ENCODE data around the gene ZP1.
A peak's percentile ranks its signal among the peaks of the same experiment; 100 is the strongest.
"Not testable (repeated sequence)": the region's sequence is repeated elsewhere in the genome, so short reads cannot be mapped to it uniquely, and the experiment has no call there.

Gene ZP1, protein sequence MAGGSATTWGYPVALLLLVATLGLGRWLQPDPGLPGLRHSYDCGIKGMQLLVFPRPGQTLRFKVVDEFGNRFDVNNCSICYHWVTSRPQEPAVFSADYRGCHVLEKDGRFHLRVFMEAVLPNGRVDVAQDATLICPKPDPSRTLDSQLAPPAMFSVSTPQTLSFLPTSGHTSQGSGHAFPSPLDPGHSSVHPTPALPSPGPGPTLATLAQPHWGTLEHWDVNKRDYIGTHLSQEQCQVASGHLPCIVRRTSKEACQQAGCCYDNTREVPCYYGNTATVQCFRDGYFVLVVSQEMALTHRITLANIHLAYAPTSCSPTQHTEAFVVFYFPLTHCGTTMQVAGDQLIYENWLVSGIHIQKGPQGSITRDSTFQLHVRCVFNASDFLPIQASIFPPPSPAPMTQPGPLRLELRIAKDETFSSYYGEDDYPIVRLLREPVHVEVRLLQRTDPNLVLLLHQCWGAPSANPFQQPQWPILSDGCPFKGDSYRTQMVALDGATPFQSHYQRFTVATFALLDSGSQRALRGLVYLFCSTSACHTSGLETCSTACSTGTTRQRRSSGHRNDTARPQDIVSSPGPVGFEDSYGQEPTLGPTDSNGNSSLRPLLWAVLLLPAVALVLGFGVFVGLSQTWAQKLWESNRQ

DNA sequence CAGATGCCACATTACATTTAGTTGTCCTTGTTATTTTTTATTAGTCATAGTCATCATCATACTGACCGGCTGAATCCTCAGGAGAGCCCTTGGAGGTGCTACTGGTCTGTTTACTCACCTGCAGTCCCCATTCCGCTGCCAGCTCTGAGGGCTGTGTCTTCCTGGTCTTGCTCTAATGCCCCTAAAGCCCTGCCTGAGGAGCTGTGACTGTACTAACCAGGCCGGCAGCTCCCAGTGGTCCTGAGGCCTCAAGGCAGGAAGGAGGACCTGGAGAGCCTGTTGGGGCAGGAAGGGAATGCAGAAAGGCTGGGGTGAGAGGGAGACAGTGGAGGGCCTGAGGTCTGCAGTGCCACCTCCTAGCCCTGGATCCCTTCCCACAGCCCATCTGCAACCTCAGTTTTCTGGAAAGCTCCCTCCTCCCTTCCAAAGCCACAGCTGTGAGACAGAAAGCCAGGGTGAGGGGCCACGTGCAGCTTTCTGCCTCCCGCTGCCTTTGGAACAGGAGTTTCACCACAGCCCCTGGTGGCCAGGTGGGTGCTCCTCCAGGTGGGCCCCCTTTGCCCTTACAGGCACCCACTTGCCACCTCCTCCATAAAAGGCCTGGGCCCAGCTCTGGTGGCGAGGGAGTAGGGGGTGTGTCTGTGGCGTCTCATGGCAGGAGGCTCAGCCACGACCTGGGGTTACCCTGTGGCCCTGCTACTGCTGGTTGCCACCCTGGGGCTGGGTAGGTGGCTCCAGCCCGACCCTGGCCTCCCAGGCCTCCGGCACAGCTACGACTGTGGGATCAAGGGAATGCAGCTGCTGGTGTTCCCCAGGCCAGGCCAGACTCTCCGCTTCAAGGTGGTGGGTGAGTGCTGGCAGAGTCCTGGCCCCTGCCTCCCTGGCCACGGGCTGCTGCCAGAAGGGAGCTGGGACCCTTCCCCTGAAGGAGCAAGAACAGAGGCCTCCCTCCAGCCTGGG lies at the start of gene ZP1:
TSS of gene ZP1 (plus strand) at position 632 of the 960 bp plus-strand sequence. CDS start at position 652, 20 bp downstream.
- Mint-ChIP-seq H3K4me1 (ENCODE audit: low read depth) (peaks cover 3% of the 10 kb centered on the region), H3K27ac (no peak within 1 kb of the TSS), H3K27me3 (ENCODE audit: low read depth) (peaks cover 11% of the 10 kb centered on the region), H3K4me3 (no peak within 1 kb of the TSS), H3K9me3 (no peaks in the 10 kb centered on the region), H3K36me3 (ENCODE audit: low read depth) (no peaks in the 10 kb centered on the region)

DNA sequence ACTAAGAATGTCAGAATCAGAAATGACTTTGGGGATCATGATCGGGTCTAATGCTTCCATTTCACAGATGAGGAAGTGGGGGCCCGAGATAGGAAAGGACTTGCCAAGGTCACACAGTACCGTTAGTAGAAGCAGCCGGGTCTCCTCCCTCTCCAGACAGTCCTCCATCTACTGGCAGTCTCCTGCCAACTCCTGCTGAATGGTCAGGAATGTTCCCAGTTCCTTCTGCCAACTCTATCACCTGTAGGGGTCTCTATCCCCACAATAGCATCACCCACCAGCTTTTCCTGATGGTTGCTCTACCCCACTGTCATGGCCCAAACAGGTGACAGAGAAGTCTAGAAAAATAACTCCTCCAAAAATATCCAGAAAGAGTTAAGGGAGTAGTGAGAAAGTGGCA lies 49.3 kb upstream of the ZP1 start:
- Mint-ChIP-seq H3K27me3 (ENCODE audit: low read depth) (no peaks in the 10 kb centered on the region), H3K27ac (no peak overlapping the region), H3K4me3 (no peak overlapping the region), H3K36me3 (ENCODE audit: low read depth) (no peaks in the 10 kb centered on the region), H3K9me3 (peaks cover 15% of the 10 kb centered on the region), H3K4me1 (ENCODE audit: low read depth) (no peaks in the 10 kb centered on the region)

DNA sequence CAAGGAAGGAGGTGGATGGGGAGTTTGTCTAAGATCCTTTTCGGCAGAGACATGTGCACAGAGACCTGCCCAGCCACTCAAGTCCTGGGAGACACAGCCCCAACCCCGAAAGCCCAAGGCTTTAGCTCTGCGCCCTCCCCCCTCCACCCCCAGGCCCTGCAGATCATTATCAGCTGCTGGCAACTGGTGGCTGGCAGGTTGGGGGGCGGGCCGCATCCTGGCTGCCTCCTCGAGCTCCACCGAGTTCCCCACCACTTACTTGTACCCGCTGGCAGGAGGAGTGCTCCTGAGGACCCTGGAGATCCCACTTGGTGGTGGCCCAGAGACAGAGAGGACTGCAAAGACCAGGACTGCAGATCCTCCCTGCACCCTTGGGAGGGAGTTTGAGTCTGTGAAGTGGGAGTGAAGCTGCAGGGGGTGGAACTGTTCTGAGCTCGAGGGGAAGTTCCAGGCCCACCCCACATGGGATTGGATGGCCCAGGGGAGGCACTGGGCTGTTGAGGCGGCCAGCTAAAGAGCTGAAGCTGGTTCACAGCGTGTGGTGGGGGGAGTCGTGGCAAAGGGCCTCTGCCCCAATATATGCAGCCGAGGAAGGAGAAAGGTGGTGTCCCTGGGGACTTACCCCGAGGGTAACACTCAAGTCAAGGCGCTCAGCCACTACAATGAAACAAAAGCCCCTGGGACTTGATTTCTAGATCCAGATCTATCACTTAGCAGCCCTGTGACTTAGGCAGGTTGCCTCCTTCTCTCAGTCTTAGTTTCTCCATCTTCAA lies 45.3 kb upstream of the ZP1 start:
- no peaks in the 10 kb centered on the region for H3K36me3 Mint-ChIP-seq (ENCODE audit: low read depth)
- H3K27me3 Mint-ChIP-seq (ENCODE audit: low read depth): no peaks in the 10 kb centered on the region
- no peak overlapping the region for H3K27ac Mint-ChIP-seq
- peaks cover 7% of the 10 kb centered on the region for H3K9me3 Mint-ChIP-seq
- no peak overlapping the region for H3K4me3 Mint-ChIP-seq
- H3K4me1 Mint-ChIP-seq (ENCODE audit: low read depth): no peaks in the 10 kb centered on the region

DNA sequence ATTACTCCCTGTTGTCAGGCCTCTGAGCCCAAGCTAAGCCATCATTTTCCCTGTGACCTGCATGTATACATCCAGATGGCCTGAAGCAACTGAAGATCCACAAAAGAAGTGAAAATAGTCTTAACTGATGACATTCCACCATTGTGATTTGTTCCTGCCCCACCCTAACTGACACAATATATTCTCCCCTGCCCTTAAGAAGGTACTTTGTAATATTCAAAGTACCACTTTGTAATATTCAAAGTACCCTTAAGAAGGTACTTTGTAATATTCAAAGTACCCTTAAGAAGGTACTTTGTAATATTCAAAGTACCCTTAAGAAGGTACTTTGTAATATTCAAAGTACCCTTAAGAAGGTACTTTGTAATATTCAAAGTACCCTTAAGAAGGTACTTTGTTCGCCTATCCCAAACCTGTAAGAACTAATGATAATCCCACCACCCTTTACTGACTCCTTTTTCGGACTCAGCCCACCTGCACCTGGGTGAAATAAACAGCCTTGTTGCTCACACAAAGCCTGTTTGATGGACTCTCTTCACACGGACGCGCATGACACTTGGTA lies 43.5 kb upstream of the ZP1 start:
- not testable (repeated sequence) for H3K36me3 Mint-ChIP-seq (ENCODE audit: low read depth); H3K27me3 Mint-ChIP-seq (ENCODE audit: low read depth); H3K27ac Mint-ChIP-seq; H3K9me3 Mint-ChIP-seq; H3K4me1 Mint-ChIP-seq (ENCODE audit: low read depth); H3K4me3 Mint-ChIP-seq

DNA sequence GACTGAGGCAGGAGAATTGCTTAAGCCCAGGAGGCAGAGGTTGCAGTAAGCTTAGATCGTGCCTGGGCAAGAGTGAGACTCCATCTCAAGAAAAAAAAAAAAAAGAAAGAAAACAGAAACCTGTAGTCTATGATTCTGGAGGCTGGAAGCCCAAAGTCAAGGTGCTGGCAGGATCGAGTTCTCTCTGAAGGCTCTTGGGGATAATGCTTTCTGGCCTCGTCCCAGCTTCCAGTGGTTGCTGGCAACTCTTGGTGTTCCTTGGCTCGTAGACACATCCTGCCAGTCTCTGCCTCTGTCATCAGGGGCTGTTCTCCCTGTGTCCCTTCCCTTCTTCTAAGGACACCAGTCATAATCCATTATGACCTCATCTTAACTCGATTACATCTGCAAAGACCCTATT lies 42.2 kb upstream of the ZP1 start:
- H3K36me3 Mint-ChIP-seq (ENCODE audit: low read depth): no peaks in the 10 kb centered on the region
- no peaks in the 10 kb centered on the region for H3K27me3 Mint-ChIP-seq (ENCODE audit: low read depth)
- H3K27ac Mint-ChIP-seq: no peak overlapping the region
- H3K9me3 Mint-ChIP-seq: no peaks in the 10 kb centered on the region
- H3K4me1 Mint-ChIP-seq (ENCODE audit: low read depth): no peaks in the 10 kb centered on the region
- no peak overlapping the region for H3K4me3 Mint-ChIP-seq

DNA sequence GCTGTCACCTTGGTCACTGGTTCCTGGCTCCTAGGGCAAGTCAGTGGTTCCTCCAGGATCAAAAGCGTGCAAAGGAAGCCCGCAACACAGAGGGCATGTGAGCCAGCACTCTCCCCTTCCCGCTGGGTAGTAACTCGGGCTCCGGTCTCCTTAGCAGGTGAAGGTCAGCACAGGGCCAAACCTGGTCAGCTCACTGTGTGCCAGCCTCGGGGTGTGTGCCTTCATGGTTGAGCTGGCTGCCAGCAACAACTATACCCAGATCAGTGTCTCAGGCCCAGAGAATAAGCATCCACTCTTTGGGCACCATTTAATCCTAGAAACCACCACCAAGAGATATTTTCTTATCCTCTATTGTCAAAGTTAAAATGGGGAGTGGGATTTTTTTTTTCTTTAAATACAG lies 41.6 kb upstream of the ZP1 start:
- Mint-ChIP-seq H3K4me1 (ENCODE audit: low read depth) (no peaks in the 10 kb centered on the region), H3K4me3 (no peak overlapping the region), H3K36me3 (ENCODE audit: low read depth) (no peaks in the 10 kb centered on the region), H3K27ac (no peak overlapping the region), H3K27me3 (ENCODE audit: low read depth) (no peaks in the 10 kb centered on the region), H3K9me3 (no peaks in the 10 kb centered on the region)

DNA sequence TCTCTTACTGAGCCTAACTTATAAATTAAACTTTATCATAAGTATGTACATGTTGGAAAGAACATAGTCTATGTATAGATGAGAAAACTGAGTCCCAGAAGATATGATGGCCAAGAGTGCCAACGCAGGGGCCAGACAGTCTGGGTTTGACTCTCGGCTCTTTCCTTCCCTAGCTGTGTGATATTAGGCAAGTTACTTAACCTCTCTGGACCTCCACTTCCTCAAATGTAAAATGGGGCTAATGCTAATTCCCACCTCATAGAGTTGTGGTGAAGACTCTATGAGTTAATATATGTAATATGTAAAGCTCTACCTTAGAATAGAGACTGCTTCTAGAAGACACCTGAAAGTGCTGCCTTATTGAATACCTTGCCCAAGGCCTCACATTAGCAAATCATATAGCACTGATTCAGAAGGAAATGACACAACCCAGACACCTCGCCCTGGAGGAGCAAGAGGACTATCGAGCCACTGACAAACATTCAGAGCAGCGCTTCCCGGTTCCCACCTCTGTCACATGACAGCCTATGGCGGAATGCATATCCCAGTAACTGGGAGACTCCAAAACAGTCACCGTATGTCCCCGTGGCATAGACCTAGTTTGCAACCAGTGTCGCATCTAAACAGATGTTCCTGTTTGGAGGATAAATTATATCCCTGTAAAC lies 36.7 kb upstream of the ZP1 start:
- Mint-ChIP-seq H3K4me3 (no peak overlapping the region), H3K4me1 (ENCODE audit: low read depth) (peaks cover 11% of the 10 kb centered on the region), H3K9me3 (no peaks in the 10 kb centered on the region), H3K36me3 (ENCODE audit: low read depth) (no peaks in the 10 kb centered on the region), H3K27ac (no peak overlapping the region), H3K27me3 (ENCODE audit: low read depth) (peaks cover 8% of the 10 kb centered on the region)

DNA sequence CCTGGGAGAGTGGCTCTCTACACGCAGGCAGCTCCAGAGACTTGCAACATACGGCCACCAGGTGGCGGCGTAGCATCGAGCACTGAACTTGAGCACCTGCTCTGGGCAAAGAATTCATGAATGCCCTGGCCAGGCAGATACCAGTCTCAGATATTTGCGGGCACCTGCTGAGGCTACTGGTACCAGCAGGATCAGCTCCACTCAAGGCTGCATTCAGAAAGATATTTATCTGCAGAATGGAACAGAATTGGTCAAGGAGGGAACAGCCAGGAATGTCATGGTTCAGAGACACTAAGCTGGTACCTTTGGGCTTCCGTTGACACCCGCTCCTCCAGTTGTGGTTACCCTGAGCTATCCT lies 36.2 kb upstream of the ZP1 start:
- H3K4me1 Mint-ChIP-seq (ENCODE audit: low read depth): peaks cover 14% of the 10 kb centered on the region
- H3K27me3 Mint-ChIP-seq (ENCODE audit: low read depth): peaks cover 8% of the 10 kb centered on the region
- H3K9me3 Mint-ChIP-seq: no peaks in the 10 kb centered on the region
- no peak overlapping the region for H3K4me3 Mint-ChIP-seq
- no peak overlapping the region for H3K27ac Mint-ChIP-seq
- no peaks in the 10 kb centered on the region for H3K36me3 Mint-ChIP-seq (ENCODE audit: low read depth)

DNA sequence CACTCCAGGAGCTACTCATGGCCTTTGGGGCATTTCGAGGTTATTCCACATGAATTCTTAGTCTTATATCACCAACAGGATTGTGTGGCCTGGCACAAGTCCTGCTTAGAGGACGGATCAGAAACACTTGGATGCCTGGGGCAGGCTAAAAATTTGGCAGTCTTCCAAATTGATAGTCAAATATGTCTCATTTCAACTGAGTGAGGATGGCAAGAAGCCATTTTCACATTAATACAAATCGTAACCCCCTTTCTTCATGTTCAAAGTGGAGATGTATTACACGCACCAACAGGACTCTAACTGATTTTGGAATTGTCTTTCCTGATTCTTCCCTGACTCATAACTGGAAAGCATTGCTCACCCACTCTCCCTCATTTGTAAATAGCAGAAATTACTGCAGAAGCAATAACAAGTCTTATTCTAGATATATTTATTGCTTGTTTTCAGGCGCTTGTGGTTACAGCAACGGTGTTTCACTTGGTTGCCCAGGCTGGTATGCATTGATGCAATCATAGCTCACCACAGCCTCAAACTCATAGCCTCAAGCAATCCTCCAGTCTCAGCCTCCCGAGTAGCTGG lies 35.8 kb upstream of the ZP1 start:
- Mint-ChIP-seq H3K27me3 (ENCODE audit: low read depth) (peaks cover 8% of the 10 kb centered on the region), H3K27ac (no peak overlapping the region), H3K4me1 (ENCODE audit: low read depth) (peaks cover 14% of the 10 kb centered on the region), H3K9me3 (no peaks in the 10 kb centered on the region), H3K36me3 (ENCODE audit: low read depth) (no peaks in the 10 kb centered on the region), H3K4me3 (no peak overlapping the region)

DNA sequence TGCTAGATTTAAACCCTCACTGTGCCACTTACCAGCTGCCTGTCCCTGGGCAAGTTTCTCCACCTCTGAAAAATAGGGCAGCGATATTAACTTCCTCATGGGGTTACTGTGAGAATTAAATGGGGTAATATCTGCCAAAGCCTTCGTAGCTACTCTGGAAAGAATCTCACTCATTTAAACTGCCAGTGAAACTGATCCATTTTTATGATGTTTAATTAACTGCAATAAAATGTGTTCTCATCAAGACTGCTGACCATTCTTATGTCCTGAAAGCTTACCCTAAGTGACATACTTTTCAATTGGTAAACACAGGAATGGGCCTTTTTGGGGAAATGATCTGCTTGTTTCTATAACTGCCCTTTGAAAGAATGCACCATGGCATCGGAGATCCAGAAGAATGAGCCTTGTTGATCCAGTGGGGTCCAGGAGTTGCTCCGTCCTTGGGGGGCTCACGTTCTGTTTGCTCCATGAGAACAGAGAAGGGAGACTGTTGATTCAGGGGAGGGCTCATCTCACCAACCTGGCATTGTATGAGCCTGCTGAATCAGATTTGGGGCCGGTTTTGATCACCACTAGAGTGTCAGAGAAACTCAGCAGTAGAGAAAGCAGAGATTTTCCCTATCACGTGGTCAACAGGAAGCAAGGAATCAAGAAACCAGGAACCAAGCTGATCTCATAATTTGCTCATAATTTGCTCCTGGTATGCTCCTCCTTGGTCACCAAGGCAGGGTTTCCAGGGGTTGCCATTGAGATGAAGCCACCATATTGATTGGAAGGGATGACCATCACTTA lies 32.4 kb upstream of the ZP1 start:
- no peak overlapping the region for H3K27ac Mint-ChIP-seq
- H3K9me3 Mint-ChIP-seq: no peaks in the 10 kb centered on the region
- H3K4me1 Mint-ChIP-seq (ENCODE audit: low read depth): peaks cover 17% of the 10 kb centered on the region
- no peak overlapping the region for H3K4me3 Mint-ChIP-seq
- peaks cover 8% of the 10 kb centered on the region for H3K27me3 Mint-ChIP-seq (ENCODE audit: low read depth)
- H3K36me3 Mint-ChIP-seq (ENCODE audit: low read depth): no peaks in the 10 kb centered on the region

DNA sequence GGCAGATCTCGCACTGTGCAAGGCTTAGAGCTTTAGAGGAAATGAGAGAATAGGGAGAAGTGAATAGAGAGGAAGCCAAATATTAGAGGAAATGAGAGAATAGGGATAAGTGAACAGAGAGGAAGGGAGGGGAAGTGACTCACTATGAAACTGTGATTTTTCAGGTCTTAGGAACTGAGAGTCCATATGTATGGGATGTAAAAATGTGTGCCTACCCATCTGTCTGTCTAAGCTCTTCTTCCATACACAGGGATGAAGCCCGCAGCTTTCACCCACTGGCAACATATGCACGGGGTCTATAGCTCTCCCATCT lies 31.9 kb upstream of the ZP1 start:
- no peaks in the 10 kb centered on the region for H3K9me3 Mint-ChIP-seq
- H3K27ac Mint-ChIP-seq: no peak overlapping the region
- peaks cover 17% of the 10 kb centered on the region for H3K4me1 Mint-ChIP-seq (ENCODE audit: low read depth)
- H3K4me3 Mint-ChIP-seq: no peak overlapping the region
- no peaks in the 10 kb centered on the region for H3K36me3 Mint-ChIP-seq (ENCODE audit: low read depth)
- H3K27me3 Mint-ChIP-seq (ENCODE audit: low read depth): peaks cover 8% of the 10 kb centered on the region

DNA sequence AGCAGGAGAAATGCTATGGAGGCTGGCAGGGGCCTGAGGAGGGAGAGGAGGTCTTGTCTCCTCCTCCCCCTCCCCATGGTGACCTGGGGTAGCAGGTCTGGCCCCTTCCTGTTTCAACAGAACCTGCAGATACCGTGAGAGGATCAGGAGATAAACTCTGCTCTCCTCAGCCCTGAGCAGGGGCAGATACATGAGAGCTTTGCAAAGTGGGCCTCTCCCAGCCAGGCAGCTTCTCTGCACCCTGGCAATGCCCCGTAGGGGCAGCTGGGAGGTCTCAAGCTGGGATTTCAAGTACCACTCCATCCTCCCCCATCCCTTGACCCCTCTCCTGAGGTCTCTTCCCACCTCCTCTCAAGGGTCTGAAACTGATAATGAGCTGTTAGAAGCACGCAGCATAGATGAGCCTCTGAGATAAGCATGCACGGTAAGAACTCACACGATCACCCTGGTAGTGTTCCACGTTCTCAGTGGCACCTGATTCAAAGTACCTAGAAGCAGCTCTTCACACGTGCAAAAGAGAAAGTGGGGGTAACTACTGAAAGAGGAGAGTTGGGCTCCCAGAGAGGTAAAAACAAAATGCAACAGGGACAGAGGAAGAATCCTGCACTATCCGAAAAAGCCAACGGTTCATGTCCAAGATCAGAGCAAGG lies 30.4 kb upstream of the ZP1 start:
- Mint-ChIP-seq H3K4me3 (no peak overlapping the region), H3K27ac (peak overlapping the region; percentile 4), H3K36me3 (ENCODE audit: low read depth) (no peaks in the 10 kb centered on the region), H3K4me1 (ENCODE audit: low read depth) (peaks cover 25% of the 10 kb centered on the region), H3K9me3 (no peaks in the 10 kb centered on the region), H3K27me3 (ENCODE audit: low read depth) (peaks cover 8% of the 10 kb centered on the region)
